K562 (cell line): Measurements from ENCODE around the gene TBXAS1. TPM values are rescaled to one million over a fixed set of nuclear protein-coding genes. Genes with fewer than 3 reads are reported as not detected.
A peak's percentile ranks its signal among the peaks of the same experiment; 100 is the strongest.

Experiments
- ATAC-seq: fragments of 200-7000 bp; cut with Tn5 transposase; 3 replicates; pipeline ENCODE4 v1.9.1; 2020; ENCODE audit warnings: moderate library complexity
- BruUV-seq: library from RNA; stranded (reverse); fragments of 400-500 nt; replicated peaks from 2 replicates; lab custom pipeline; 2021; lab: Mats Ljungman, UMichigan
- CTCF ChIA-PET: fragments of 300-600 bp; formaldehyde crosslinking; extraction: SDS; loops from one replicate; lab custom pipeline; 2021; ENCODE audit warnings: low intra/inter-chr PET ratio; lab: Yijun Ruan, JAX
- POLR2A ChIA-PET: fragments of 300-600, 350-650 bp; sonication (Branson Sonifier 250); formaldehyde crosslinking; extraction: SDS; loops from one replicate; lab custom pipeline; 2021; ENCODE audit warnings: antibody characterized with exemption, inconsistent platforms; lab: Yijun Ruan, JAX
- DNase-seq, 4 experiments: peaks; one replicate each; pipeline versions ENCODE4 v3.0.0 to v3.0.0-alpha.2; 2011 to 2018; ENCODE audit warnings: low spot score in 3 of 4, mixed read lengths in 3 of 4; ENCODE audit errors: extremely low read depth in 1 of 4
- FAIRE-seq: peaks from 2 replicates; lab custom pipeline; 2011; peaks lifted over from hg19 to GRCh38; lab: Jason Lieb, UNC
- H2AFZ ChIP-seq: 2 replicates; pipeline ENCODE4 v1.6.0; 2011; ENCODE audit warnings: low read depth, low read length, control low read depth, inconsistent platforms
- H3K27ac ChIP-seq: fragments of 200-600 bp; 3 replicates; pipeline ENCODE4 v1.8.0; 2011; ENCODE audit warnings: low read depth, mild to moderate bottlenecking, control low read depth, inconsistent platforms, low read length, moderate library complexity, mixed read lengths; ENCODE audit errors: extremely low read depth
- H3K27me3 ChIP-seq, 2 experiments: fragments of 300-600 bp in 1 of 2; 2 replicates in 1 of 2; 3 replicates in 1 of 2; pipeline versions ENCODE4 v1.6.0 to v1.8.0; 2011; ENCODE audit warnings: inconsistent platforms in 2 of 2, low read length in 2 of 2, mild to moderate bottlenecking in 1 of 2, mixed read lengths in 1 of 2, moderate library complexity in 1 of 2; ENCODE audit not compliant: control insufficient read depth in 2 of 2, insufficient read depth in 2 of 2
- H3K36me3 ChIP-seq: fragments of 300-600 bp; 3 replicates; pipeline ENCODE4 v1.8.0; 2011; ENCODE audit warnings: mild to moderate bottlenecking, low read length, inconsistent platforms; ENCODE audit not compliant: control insufficient read depth, insufficient read depth
- H3K4me1 ChIP-seq, 2 experiments: fragments of 200-600 bp in 1 of 2; replicated peaks in 1 of 2; 2 replicates in 1 of 2; 3 replicates in 1 of 2; pipeline versions ENCODE4 v1.5.1 to v1.8.0; 2011; ENCODE audit warnings: inconsistent platforms in 2 of 2, low read length in 2 of 2, mild to moderate bottlenecking in 1 of 2, mixed read lengths in 1 of 2, moderate library complexity in 1 of 2; ENCODE audit not compliant: control insufficient read depth in 2 of 2, insufficient read depth in 2 of 2
- H3K4me2 ChIP-seq: 2 replicates; pipeline ENCODE4 v1.6.1; 2011; ENCODE audit warnings: low read length, control low read depth, inconsistent platforms, mixed read lengths; ENCODE audit not compliant: insufficient read depth
- H3K4me3 ChIP-seq: fragments of 200-600 bp; sonication (generic), shearing (Covaris generic); 2 replicates; pipeline ENCODE4 v1.5.1; 2016; ENCODE audit warnings: control low read depth, inconsistent platforms
- H3K79me2 ChIP-seq: fragments of 200-600 bp; 3 replicates; pipeline ENCODE4 v1.8.0; 2011; ENCODE audit warnings: low read length, inconsistent platforms; ENCODE audit not compliant: control insufficient read depth, insufficient read depth
- H3K9ac ChIP-seq, 2 experiments: 2 replicates each; pipeline versions ENCODE4 v1.6.0 to v1.6.1; 2011; ENCODE audit warnings: low read depth in 2 of 2, low read length in 2 of 2, control low read depth in 1 of 2, inconsistent platforms in 1 of 2, mild to moderate bottlenecking in 1 of 2, mixed read lengths in 1 of 2; ENCODE audit not compliant: insufficient read depth in 1 of 2
- H3K9me1 ChIP-seq: one replicate; pipeline ENCODE4 v1.6.0; 2011; ENCODE audit warnings: inconsistent platforms, mild to moderate bottlenecking, low read length, moderate library complexity; ENCODE audit not compliant: control insufficient read depth, insufficient read depth
- H3K9me3 ChIP-seq: replicated peaks from 2 replicates; pipeline ENCODE4 v1.5.1; 2011; ENCODE audit warnings: low read depth, low read length, inconsistent platforms; ENCODE audit not compliant: control insufficient read depth, insufficient read depth
- H4K20me1 ChIP-seq: replicated peaks from 2 replicates; pipeline ENCODE4 v1.6.1; 2011; ENCODE audit warnings: low read length, inconsistent platforms, mixed read lengths; ENCODE audit not compliant: control insufficient read depth, insufficient read depth
- ARID4B ChIP-seq: sonication (generic); formaldehyde crosslinking; IDR thresholded peaks from 2 replicates; pipeline ENCODE4 v1.8.0; 2022; ENCODE audit warnings: mild to moderate bottlenecking, missing genetic modification reagents
- C11orf30 ChIP-seq: fragments of 450-650 bp; IDR thresholded peaks from 2 replicates; pipeline ENCODE4 v1.6.1; 2016; ENCODE audit warnings: low read depth, mild to moderate bottlenecking
- EGR1 ChIP-seq: fragments of 450-650 bp; conservative IDR thresholded peaks from 2 replicates; pipeline ENCODE4 v1.6.1; 2017; ENCODE audit warnings: mild to moderate bottlenecking
- ELF4 ChIP-seq: fragments of 450-650 bp; formaldehyde crosslinking; IDR thresholded peaks from 2 replicates; pipeline ENCODE4 v1.4.0; 2022; ENCODE audit warnings: missing genetic modification characterization
- KLF10 ChIP-seq: fragments of 250-450 bp; sonication (Bioruptor Pico); IDR thresholded peaks from 2 replicates; pipeline ENCODE4 v1.6.1; 2021; ENCODE audit warnings: matching md5 sums
- KLF16 ChIP-seq: IDR thresholded peaks from 2 replicates; pipeline ENCODE4 v1.6.1; 2016; ENCODE audit warnings: antibody characterized with exemption
- POLR2A ChIP-seq: fragments of 450-650 bp; conservative IDR thresholded peaks from 2 replicates; pipeline ENCODE4 v1.6.1; 2016
- POLR3A ChIP-seq: IDR thresholded peaks from 2 replicates; pipeline ENCODE4 v1.6.1; 2011; ENCODE audit warnings: borderline replicate concordance, mild to moderate bottlenecking, moderate library complexity; ENCODE audit not compliant: insufficient read length, insufficient read depth; ENCODE audit errors: extremely low read depth
- SMAD4 ChIP-seq: fragments of 250-450 bp; sonication (Bioruptor Pico); conservative IDR thresholded peaks from 2 replicates; pipeline ENCODE4 v1.8.0; 2021; ENCODE audit warnings: inconsistent platforms, mild to moderate bottlenecking, moderate library complexity
- ZBTB17 ChIP-seq: fragments of 450-650 bp; formaldehyde crosslinking; IDR thresholded peaks from 2 replicates; pipeline ENCODE4 v1.4.0; 2020; ENCODE audit warnings: mild to moderate bottlenecking
- ZC3H11A ChIP-seq: IDR thresholded peaks from 2 replicates; pipeline ENCODE4 v1.6.1; 2012; ENCODE audit warnings: low read depth, low read length, improper control_type of control experiment
- ZNF282 ChIP-seq: sonication (generic); formaldehyde crosslinking; IDR thresholded peaks from 2 replicates; pipeline ENCODE4 v1.8.1; 2023; ENCODE audit warnings: missing genetic modification reagents
- ZNF511 ChIP-seq: sonication (generic); formaldehyde crosslinking; IDR thresholded peaks from 2 replicates; pipeline ENCODE4 v1.8.0; 2022; ENCODE audit warnings: mild to moderate bottlenecking, missing genetic modification reagents
- ZNF668 ChIP-seq: fragments of 250-450 bp; sonication (Bioruptor Pico); IDR thresholded peaks from 2 replicates; pipeline ENCODE4 v1.8.0; 2022; ENCODE audit warnings: mild to moderate bottlenecking, inconsistent platforms
- WGBS: fragments of 100-300 bp; shearing (Covaris generic); methylation state at CpG from one replicate; pipeline ENCODE4 v1.1.6; 2016; ENCODE audit warnings: low coverage, mixed read lengths; ENCODE audit not compliant: insufficient coverage; ENCODE audit errors: missing lambda C conversion rate; 5-methylcytosine and 5-hydroxymethylcytosine counted together
- in situ Hi-C: fragments of 300-500 bp; cut with MboI; formaldehyde crosslinking; loops from 4 replicates; pipeline ENCODE4 v1.15.0; 2018; ENCODE audit warnings: inconsistent platforms, mixed read lengths
- intact Hi-C: fragments of 100-400 bp; cut with micrococcal nuclease; formaldehyde crosslinking; loops from 2 replicates; pipeline ENCODE4 v1.14.2; 2022
- polyA plus RNA-seq, 8 experiments: library from polyadenylated mRNA; depleted of rRNA in 4 of 8; stranded (reverse) in 5 of 8; unstranded in 3 of 8; fragments of >200 nt; fragmentation: Nextera tagmentation in 2 of 8; fragmentation: Illumina TruSeq in 1 of 8; extraction: Ambion mirVana in 2 of 8; extraction: Trizol in 1 of 8; gene quantifications; 2 replicates each; pipeline versions ENCODE4 v1.2.1 to v1.2.3, GENCODE V29; 2011 to 2014; ENCODE audit warnings: inconsistent platforms in 1 of 8, missing spikeins in 1 of 8
- total RNA-seq, 7 experiments: library from RNA; depleted of rRNA in 6 of 7; stranded (reverse); fragments of >200 nt in 6 of 7; fragmentation: Illumina TruSeq in 2 of 7; extraction: Trizol in 2 of 7; gene quantifications; 2 replicates each; pipeline versions ENCODE4 v1.2.1 to v1.2.3, GENCODE V29; 2011 to 2021; ENCODE audit warnings: low replicate concordance in 1 of 7

Gene TBXAS1
- total and polyA plus RNA-seq, 9 of the 15 experiments (the other 6 are each of a cell fraction or from before 2014, with no cell fraction given): 1.1 to 8.3 (median 1.9) TPM

GRCh38 chr7:139944248-139944647, 115.2 kb downstream of the TBXAS1 start:
- TF ChIP-seq C11orf30 (no peak), KLF10 (CRISPR knock-in tag) (no peak), ZNF282 (0 out of 2 replicates have a peak, but pooled peaks have one; percentile 27)

GRCh38 chr7:139946533-139946932, 117.5 kb downstream of the TBXAS1 start:
- BruUV-seq: no TSS peak
- no peaks in the 10 kb centered on the region for H3K27me3 ChIP-seq
- H3K4me3 ChIP-seq: no peak overlapping the region
- H3K27ac ChIP-seq: no peak overlapping the region
- intact Hi-C loops: no loop called here
- FAIRE-seq (no peak), DNase-seq (no peak), ATAC-seq (no peak)
- 30% methylated on average over 2 of the region's 2 CpGs for WGBS
- H3K9me3 ChIP-seq: 0 out of 2 replicates have a peak, but pooled peaks cover 3% of the 10 kb centered on the region
- no peaks in the 10 kb centered on the region for H4K20me1 ChIP-seq
- in situ Hi-C loops: no loop called here
- H2AFZ ChIP-seq: no peak overlapping the region
- no peaks in the 10 kb centered on the region for H3K4me1 ChIP-seq
- peaks cover 21% of the 10 kb centered on the region for H3K36me3 ChIP-seq
- POLR2A ChIA-PET: interaction anchor here (0.9 to 1.5 kb wide), 3 partner anchors 13 to 30 kb away, joined by 5 read pairs; no protein-coding TSS in a partner anchor
- CTCF ChIA-PET: no interaction called here
- H3K9ac ChIP-seq: no peak overlapping the region
- no peak overlapping the region for H3K4me2 ChIP-seq
- no peaks in the 10 kb centered on the region for H3K9me1 ChIP-seq
- no peaks in the 10 kb centered on the region for H3K79me2 ChIP-seq
- TF ChIP-seq EGR1 (no peak), ZNF511 (CRISPR knock-in tag) (no peak), ZC3H11A (no peak), ARID4B (no peak), ELF4 (CRISPR knock-in tag) (no peak), SMAD4 (no peak), POLR3A (no peak), ZBTB17 (no peak), KLF16 (no peak), ZNF668 (CRISPR knock-in tag) (no peak), POLR2A (no peak)

More at GRCh38 chr7:139944248-139944647, 115.2 kb downstream of the TBXAS1 start:
- ATAC-seq (no peak), FAIRE-seq (no peak), DNase-seq (no peak)
- in situ Hi-C loops (no loop called here), intact Hi-C loops (no loop called here)
- H4K20me1 ChIP-seq: no peaks in the 10 kb centered on the region
- H3K4me2 ChIP-seq: no peak overlapping the region
- WGBS: 74% methylated on average over 3 of the region's 3 CpGs
- CTCF ChIA-PET: no interaction called here
- H3K4me3 ChIP-seq: no peak overlapping the region
- H3K9ac ChIP-seq: no peak overlapping the region
- POLR2A ChIA-PET: interaction anchor here (0.7 to 2.6 kb wide), 3 partner anchors 14 to 32 kb away, joined by 3 to 13 read pairs (median 3); no protein-coding TSS in a partner anchor
- H3K4me1 ChIP-seq: no peaks in the 10 kb centered on the region
- H3K79me2 ChIP-seq: no peaks in the 10 kb centered on the region
- H2AFZ ChIP-seq: no peak overlapping the region
- BruUV-seq: no TSS peak
- H3K36me3 ChIP-seq: peaks cover 21% of the 10 kb centered on the region
- H3K27ac ChIP-seq: no peak overlapping the region
- 0 out of 2 replicates have a peak, but pooled peaks cover 3% of the 10 kb centered on the region for H3K9me3 ChIP-seq
- H3K9me1 ChIP-seq: no peaks in the 10 kb centered on the region
- H3K27me3 ChIP-seq: no peaks in the 10 kb centered on the region
